ENCODE data around the gene CENPT. TPM values are rescaled to one million over a fixed set of nuclear protein-coding genes. Genes with fewer than 3 reads are reported as not detected.
"Not testable (repeated sequence)": the region's sequence is repeated elsewhere in the genome, so short reads cannot be mapped to it uniquely, and the experiment has no call there.

CENPT gene
- total RNA-seq, 1 donor from 2014 or later = 48.5 TPM

- DNase-seq (ENCODE audit: extremely low read depth, low read depth, low spot score) = no peak
These were observed 30.7 kb upstream of the CENPT start for GRCh38 chr16:67878232-67878631.

- no peak for DNase-seq (ENCODE audit: extremely low read depth, low read depth, low spot score)
These were observed 29.6 kb upstream of the CENPT start for GRCh38 chr16:67877064-67877463.

DNA sequence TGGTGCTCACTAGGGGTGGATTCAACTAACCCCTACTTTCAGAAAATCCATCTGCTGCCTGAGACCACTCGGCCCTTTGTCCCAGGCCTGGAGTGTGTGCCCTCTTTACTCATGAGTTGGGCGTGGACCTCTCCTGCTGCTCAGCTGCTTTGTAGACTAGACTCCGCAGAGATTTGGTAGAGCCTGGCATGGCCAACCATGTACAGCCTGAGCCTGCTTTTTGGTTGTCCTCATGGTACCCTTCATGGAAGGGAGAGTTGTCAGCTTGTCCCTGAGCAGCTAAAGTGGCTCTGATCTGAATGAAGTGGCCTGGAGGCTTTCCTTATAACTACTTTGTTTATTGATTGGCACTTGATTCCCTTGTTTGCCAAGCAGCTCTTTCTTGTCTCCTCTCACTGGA lies 26.9 kb upstream of the CENPT start:
- DNase-seq (ENCODE audit: extremely low read depth, low read depth, low spot score) = no peak

DNA sequence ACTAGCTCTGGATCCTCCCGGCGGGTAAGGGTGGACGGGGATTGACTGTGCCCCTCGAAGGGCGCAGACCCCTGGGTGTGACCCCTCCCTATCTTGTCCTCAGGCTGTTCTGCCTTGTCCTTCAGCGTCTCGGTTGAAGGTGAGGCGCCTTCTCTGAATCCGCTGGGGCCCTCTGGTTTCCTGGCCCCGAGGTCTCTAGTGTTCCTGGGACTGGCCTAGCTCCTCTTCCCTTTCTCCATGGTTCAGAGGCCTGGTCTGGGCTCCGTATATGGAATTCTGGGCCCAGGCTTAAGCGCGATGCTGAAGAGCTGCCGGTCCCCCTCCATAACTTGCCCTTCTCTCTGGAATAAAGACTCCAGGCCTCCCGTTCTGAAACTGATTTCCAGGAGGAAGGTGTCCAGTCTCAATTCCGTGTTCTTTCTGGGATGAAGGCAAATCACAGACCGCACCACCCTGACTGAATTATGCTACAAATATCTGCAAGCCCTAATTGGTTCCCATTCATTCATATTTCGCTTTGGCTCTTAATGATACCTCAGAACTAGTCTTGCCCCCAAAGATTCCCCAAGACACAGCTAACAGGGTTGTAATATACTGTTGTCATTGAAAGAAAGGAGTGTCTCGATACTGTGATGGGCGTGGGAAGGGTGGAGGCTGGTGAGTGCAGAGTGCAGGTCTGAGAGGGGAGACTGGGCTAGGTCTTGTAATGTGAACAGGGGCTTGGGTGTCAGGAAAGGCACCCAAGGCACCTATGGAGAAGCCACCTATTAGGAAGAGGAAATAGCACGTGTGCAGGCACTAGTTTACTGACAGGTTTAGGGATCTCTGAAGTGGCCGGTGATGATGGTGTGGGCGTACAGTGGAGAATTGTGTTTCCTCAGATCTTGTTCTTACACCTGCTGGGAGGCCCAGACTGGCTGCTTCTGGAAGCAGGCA lies 26.2 kb upstream of the CENPT start:
- no peak for DNase-seq (ENCODE audit: extremely low read depth, low read depth, low spot score)

- DNase-seq (ENCODE audit: extremely low read depth, low read depth, low spot score) = no peak
These were observed 25.3 kb upstream of the CENPT start, which contains the start of gene EDC4 for GRCh38 chr16:67872631-67873434. TSS of gene EDC4 (plus strand) at chr16:67873052. CDS start at chr16:67873262, 210 bp downstream.

- DNase-seq (ENCODE audit: extremely low read depth, low read depth, low spot score) = no peak
These were observed 24.7 kb upstream of the CENPT start for GRCh38 chr16:67872131-67872630.

DNA sequence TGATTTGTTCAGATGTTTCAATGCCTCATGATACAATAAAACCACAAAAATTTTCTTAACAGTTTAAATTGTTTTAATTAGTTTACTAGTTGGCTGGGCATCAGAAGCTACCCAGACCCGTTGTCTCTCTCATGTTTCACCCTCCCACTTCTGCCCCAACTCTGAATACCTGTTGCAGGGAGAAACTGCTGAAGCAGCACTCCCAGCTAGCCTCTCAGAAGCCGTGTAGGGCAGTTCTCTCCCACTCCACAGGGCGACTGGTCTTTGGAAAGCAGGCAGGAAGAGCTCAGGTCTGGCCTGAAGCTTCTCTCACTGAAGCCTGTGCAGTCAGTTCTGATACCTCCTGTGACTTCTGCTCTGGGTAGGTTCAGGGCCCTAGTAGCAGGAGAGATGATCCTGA lies 23.8 kb upstream of the CENPT start:
- no peak for DNase-seq (ENCODE audit: extremely low read depth, low read depth, low spot score)

DNA sequence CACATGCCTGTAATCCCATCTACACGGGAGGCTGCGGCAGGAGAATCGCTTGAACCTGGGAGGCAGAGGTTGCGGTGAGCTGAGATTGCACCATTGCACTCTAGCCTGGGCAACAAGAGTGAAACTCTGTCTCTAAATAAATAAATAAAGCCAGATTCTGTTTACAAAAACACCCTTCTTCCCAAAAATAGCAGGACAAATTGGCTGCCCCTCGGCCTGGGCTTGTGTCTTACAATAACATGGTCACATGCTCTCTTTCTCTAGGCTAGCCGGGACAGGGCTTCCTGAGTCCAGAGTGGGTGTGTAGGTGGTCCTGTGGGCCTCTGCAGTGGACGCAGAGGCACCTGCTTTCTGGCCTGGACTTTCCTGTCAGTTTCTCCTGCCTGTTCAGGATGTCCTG lies 22.2 kb upstream of the CENPT start:
- no peak for DNase-seq (ENCODE audit: extremely low read depth, low read depth, low spot score)

DNA sequence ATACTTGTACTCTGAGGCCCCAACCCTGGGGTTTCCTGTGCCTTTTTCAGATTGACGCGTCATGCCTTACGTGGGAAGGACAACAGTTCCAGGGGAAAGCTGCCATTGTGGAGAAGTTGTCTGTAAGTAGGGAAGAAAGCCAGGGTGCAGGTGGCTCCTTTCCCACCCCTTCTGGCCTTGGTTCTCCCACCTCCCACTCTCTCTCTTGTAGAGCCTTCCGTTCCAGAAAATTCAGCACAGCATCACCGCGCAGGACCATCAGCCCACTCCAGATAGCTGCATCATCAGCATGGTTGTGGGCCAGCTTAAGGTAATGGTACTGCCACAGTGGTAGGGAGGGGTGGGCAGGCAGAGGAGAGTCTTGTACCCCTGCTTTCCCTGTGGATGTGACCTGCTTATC lies 20.8 kb upstream of the CENPT start:
- no peak for DNase-seq (ENCODE audit: extremely low read depth, low read depth, low spot score)

GRCh38 chr16:67865318-67865717 lies 17.8 kb upstream of the CENPT start:
- no peak for DNase-seq (ENCODE audit: extremely low read depth, low read depth, low spot score)

GRCh38 chr16:67864594-67864993 lies 17.1 kb upstream of the CENPT start:
- no peak for DNase-seq (ENCODE audit: extremely low read depth, low read depth, low spot score)

- not testable (repeated sequence) for DNase-seq (ENCODE audit: extremely low read depth, low read depth, low spot score)
These were observed 16.6 kb upstream of the CENPT start for GRCh38 chr16:67864044-67864443.

DNA sequence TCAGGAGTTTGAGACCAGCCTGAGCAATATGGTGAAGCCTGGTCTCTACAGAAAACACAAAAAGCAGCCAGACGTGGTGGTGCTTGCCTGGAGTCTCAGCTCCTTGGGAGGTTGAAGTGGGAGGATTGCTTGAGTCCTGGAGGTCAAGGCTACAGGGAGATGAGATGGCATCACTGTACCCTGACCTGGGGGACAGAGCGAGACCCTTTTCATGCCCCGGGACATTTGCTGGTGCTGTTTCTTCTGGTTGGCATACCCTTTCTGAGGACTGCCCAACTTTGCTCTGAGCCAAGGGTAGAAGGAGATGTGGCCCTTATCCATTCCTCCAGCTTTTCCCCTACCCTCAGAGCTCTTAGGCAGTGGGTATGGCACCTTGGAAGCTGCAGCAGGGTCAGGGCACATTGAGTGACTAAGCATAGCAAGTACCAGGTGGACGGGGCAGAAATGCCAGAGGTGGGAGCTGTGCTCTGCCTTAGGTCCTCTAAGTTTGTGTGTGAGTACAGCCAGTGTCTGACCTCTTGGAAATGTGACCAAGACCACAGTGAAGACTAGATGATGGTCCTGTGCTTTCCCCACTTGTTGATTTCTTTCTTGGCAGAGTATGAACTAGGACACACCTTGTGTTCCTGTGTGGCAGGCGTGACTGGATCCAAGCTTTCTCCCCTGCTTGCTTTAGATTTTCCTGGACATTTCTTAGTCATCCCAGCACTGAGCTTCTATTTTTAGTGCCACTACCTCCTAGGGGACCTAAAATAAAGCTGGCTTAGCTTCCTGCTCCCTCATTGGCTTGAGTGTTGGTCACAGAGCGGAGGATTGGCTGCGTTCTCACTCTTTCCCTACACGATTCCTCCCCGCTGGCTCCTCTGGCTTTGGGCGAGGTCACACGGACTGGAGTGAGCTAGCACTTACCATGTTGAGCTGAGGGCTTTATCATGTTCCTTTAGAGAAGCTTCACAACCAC lies 15.4 kb upstream of the CENPT start:
- DNase-seq (ENCODE audit: extremely low read depth, low read depth, low spot score) = no peak

DNA sequence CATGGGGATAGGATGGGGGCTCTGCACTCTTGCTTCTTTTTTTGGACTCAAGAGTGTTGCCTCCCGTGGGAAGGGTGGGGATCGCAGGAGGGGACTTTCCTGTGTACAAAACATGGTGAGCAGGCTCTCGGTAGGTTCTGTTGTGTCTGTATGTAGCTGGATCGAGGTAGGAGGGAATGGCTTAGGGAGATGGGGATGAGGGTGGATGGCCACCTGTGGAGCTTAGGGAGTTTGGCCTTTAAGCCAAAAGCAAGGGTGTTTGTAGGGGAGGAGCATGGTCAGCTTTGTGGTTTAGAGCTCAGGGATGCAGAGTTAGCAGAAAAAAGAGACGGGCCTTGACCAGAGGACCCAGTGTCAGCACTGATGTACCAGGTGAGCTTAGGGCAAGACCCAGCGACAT lies 14.4 kb upstream of the CENPT start:
- no peak for DNase-seq (ENCODE audit: extremely low read depth, low read depth, low spot score)

- DNase-seq (ENCODE audit: extremely low read depth, low read depth, low spot score) = no peak
These were observed 13.3 kb upstream of the CENPT start for GRCh38 chr16:67860589-67861398.

DNA sequence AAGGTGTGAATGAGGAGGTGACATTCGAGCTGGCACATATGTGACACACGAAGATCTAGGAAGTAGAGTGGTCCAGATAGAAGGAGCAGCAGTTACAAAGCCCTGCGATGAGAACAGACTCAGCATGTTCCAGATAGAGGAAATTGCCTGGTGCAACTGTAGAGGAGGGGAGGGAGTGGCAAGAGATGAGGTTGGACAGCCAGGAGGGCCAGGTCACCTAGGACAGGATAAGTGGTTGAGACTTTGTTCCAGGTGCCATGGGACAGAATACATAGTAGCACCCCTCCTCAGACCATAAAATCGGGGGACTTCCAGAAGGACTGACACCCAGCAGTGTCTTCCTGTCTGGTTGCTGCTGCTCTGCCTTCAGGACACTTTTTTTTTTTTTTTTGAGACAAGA lies 11.0 kb upstream of the CENPT start:
- DNase-seq (ENCODE audit: extremely low read depth, low read depth, low spot score) = no peak

DNA sequence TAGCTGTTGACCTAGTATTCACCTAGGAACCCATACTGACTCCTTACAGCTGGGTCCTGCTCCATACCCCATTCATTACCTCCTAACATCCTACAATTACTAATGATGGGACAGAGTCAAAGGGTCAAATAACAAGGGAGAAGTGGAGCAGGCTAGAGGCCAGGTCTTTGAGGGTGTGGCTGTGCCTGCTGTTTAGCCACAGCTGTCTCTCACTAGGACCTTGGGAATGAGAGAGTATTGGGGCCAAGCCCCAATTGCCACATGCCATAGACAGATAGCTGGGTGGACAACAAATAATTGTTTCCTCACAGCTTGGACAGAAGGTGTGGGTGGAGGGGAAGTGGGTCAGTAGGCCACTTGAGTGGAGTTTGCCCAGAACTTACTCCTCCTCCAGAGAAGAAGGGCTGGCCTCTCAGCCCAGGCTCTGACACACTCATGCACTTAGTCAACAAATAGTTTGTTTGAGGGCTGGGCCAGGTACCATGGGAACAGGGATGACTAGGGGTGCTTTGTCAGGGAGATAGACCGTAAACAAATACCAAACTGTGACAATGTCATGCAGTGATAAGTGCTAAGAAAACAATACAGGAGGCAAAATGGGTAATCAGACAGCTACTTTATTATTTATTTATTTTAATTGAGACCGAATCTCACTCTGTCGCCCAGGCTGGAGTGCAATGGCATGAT lies 10.2 kb upstream of the CENPT start:
- DNase-seq (ENCODE audit: extremely low read depth, low read depth, low spot score) = peak; percentile 67

- no peak for DNase-seq (ENCODE audit: extremely low read depth, low read depth, low spot score)
These were observed 9.5 kb upstream of the CENPT start for GRCh38 chr16:67856927-67857546.

DNA sequence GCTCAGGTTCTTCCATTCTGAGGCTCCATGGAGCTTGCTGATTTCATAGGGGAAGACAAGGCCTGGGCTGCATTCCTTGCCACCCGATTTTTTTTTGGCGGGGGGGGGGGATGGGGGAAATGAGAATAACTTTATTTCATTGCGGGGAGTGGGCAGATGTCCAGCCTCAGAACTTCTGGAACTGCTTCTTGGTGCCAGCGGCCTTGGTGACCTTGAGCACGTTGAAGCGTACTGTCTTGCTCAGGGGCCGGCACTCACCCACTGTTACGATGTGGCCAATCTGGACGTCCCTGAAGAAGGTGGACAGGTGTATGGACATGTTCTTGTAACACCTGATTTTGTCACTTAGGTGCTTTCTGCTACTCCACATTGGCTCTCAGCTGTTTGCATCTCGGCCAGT lies 8.3 kb upstream of the CENPT start:
- no peak for DNase-seq (ENCODE audit: extremely low read depth, low read depth, low spot score)

All from glomerular endothelial cell (primary cell).